Germinal center (tissue), 1 donor: ENCODE results near the gene GNB3.

ENCODE experiments used
- DNase-seq: peaks from one replicate; pipeline ENCODE4 v3.0.0; 2012; ENCODE audit warnings: mixed read lengths, low spot score

Gene GNB3

DNA sequence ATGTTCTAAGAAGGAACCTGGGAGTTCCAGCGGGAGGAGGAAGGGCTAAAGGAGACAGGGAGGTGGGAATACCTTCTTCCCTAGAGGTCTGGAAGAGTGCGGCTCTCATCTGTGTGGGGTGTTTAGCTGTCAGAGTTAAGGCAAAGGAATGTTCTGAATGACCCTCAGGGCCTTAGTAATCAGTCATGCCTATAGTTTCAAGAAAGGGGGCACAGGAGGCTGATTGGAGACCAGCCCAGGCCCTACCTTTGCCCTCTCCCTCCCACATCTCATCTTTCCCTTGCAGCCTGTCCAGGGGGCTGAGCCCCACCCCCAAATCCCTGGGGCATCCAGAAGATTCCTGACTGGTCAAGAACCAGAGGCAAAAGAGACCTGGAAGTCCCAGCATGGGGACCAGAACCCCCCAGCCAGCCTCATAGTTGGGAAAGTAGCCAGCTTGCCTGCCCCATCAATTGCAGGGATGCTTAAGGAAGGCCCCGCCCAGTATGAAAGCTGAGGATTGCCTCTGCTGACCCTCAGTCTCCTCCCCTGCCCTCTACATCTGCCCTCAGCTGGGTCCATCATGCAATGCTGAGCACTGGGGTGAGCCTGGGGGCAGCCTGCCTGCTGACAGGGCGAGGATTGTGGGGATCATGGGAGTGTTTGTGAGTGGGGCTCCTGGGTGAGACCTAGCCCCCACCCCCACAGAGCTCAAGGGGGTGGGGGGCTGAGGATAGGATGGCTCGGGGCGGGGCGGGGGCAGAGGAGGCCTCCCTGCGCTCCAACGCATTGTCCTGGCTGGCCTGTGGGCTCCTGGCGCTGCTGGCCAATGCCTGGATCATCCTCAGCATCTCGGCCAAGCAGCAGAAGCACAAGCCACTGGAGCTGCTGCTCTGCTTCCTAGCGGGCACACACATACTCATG is 17.3 kb upstream of the GNB3 start:
- DNase-seq = no peak

DNA sequence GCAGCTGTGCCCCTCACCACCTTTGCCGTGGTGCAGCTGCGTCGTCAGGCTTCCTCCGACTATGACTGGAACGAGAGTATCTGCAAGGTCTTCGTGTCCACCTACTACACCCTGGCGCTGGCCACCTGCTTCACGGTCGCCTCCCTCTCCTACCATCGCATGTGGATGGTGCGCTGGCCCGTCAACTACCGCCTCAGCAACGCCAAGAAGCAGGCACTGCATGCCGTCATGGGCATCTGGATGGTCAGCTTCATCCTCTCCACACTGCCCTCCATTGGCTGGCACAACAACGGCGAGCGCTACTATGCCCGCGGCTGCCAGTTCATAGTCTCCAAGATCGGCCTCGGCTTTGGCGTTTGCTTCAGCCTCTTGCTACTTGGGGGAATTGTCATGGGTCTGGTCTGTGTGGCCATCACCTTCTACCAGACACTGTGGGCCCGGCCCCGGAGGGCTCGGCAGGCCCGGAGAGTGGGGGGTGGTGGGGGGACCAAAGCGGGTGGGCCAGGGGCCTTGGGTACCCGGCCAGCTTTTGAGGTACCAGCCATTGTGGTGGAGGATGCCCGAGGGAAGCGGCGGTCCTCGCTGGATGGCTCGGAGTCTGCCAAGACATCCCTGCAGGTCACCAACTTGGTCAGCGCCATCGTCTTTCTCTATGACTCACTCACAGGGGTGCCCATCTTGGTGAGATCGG is 16.5 kb upstream of the GNB3 start:
- DNase-seq = no peak

GRCh38 chr12:6824901-6825381 is 15.8 kb upstream of the GNB3 start:
- no peak for DNase-seq

DNA sequence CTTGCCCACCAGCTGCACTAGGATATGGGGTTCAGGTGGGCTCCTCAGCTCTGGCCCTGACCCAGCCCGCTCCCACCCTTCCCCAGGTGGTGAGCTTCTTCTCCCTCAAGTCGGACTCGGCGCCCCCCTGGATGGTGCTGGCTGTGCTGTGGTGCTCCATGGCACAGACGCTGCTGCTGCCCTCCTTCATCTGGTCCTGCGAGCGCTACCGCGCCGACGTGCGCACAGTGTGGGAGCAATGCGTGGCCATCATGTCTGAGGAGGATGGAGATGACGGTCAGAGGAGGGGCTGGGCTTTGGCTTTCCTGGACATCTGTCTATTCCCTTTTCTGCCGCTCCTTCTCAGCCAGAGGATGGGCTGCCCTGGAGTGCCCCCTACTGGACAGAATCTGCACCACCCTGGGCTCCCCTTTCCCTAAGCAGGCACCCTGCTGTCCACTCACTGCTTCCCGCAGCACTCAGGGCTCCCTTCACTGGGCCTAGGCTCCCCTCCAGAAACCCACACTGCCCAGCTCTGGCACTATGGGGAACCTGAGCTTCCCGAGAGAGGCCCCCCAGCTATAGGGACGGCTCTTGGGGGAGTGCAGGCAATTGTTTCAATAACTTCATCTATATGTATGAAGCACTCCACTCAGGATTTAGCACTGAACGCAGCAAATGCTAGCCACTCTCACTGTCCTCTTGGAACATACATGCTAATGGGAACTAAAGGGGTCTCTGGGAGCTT is 15.2 kb upstream of the GNB3 start:
- DNase-seq = peak; percentile 85

- DNase-seq = no peak
These were observed 14.5 kb upstream of the GNB3 start for GRCh38 chr12:6826125-6826733.

- no peak for DNase-seq
These were observed 13.8 kb upstream of the GNB3 start for GRCh38 chr12:6826734-6827436.

DNA sequence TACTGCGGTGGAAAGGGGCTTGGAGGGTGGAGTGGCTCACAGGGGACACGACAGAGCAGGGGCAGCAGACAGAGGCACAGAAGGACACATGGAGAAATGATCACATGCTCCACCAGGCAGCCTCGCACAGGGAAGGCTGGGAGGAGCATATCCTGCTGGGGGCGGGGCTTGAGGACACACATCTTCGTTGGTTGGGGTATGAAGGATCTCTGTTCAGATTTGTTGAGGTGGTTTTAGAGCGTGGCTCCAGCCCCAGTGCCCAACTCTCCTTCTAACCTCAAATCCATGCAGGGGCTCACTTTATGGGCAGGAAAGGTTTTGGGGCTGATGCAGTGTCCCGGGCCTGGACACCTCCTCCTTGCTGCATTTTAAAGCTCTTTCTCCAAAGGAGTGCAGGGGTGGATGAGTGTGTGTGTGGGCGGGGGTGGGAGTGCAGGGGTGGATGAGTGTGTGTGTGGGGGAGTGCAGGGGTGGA is 13.3 kb upstream of the GNB3 start:
- peak; percentile 53 for DNase-seq

- DNase-seq = no peak
These were observed 12.5 kb upstream of the GNB3 start, which contains the start of gene P3H3 for GRCh38 chr12:6827982-6828780. P3H3 (plus strand) TSS chr12:6828407; CDS start chr12:6828441, 34 bp downstream.

- DNase-seq = peak; percentile 41
These were observed 11.8 kb upstream of the GNB3 start for GRCh38 chr12:6828781-6829535.

DNA sequence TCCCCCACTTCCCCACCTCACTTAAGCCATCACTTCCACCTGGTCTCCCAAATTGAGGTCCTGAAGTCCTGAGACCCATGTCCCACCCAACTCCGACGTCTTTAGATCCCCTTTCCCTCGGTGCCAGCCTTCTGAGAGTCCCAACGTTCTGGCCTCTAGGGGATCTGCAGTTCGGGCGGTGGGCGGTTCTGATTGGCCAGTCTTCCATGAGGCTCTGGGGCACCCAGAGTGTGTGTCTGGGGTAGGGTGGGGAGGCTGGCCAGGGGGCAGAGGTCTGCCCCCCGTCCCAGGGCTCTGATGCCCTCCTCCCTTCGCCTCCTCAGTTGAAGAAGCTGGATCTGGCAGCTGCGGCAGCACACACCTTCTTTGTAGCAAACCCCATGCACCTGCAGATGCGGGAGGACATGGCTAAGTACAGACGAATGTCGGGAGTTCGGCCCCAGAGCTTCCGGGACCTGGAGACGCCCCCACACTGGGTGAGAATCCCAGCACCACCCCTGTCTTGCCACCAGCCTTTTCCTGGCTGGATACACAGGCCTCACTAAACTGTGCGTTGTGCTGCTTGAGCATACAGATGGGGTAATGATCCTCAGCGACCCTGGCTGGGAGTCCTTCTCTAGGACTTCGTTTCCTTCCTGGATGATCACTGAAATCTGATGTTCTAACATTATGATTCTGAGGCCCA is 11.0 kb upstream of the GNB3 start:
- DNase-seq = no peak

- DNase-seq = no peak
These were observed 10.3 kb upstream of the GNB3 start for GRCh38 chr12:6830286-6830890.

DNA sequence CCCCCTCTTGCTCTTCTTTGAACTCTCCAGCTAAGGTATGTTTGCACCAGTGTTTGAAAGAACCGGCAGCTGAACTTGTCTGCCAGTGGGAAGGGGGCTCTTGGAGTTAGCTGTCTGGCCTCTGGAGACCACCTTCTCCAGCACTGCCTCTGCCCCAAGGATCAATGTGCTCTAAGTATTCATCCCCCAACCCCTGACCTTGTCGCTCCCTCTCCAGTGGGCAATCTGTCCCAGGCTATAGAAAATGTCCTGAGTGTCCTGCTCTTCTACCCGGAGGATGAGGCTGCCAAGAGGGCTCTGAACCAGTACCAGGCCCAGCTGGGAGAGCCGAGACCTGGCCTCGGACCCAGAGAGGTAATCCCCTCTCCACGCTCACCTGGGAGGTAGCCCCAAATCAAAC is 9.7 kb upstream of the GNB3 start:
- no peak for DNase-seq

GRCh38 chr12:6831450-6831995 is 9.2 kb upstream of the GNB3 start:
- no peak for DNase-seq

- no peak for DNase-seq
These were observed 8.6 kb upstream of the GNB3 start for GRCh38 chr12:6832125-6832524.

GRCh38 chr12:6833189-6833890 is 7.4 kb upstream of the GNB3 start:
- no peak for DNase-seq

DNA sequence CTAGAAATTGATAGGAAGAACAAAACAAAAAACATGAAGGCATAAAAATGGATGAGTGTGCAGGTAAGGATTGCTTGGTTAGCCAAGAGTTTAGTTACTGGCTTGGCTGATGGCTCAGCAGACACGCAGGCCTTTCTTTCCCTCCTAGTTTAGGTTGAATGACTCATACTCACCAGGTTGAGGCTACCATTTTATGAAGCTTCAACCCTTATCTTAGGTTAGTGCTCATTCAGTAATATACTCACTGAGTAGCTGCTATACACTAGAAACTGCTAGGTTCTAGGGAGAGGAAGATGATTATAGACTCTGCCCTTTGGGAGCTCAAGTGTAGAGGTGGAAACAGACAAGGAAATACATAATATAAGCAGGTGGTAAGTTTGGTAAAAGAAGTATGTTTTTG is 6.5 kb upstream of the GNB3 start:
- no peak for DNase-seq

GRCh38 chr12:6834873-6835272 is 5.9 kb upstream of the GNB3 start:
- no peak for DNase-seq

DNA sequence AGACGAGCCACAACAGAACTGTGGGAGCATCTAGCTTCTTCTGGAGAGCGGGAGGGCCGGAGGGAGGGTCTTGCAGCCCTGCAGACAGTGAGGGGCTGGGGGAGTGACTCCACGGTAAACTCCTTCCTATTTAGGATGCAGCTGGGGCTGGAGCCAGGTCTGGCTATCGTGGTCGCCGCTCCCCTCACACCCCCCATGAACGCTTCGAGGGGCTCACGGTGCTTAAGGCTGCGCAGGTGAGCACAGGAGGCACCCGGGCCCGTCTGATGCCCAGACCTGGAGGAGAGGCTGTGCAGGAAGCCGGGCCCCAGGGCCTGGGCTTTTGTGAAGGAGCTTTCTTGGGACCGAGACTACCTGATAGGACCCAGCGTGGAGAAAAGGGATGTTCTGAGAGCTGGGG is 3.9 kb upstream of the GNB3 start:
- no peak for DNase-seq
